Lower leg skin (tissue), 3 donors: Measurements from ENCODE around the gene MRM3.

Experiments used
- CTCF ChIP-seq, 3 donors: fragments of 450-650 bp; IDR thresholded peaks; one replicate each; pipeline ENCODE4 v1.5.1; 2016; ENCODE audit warnings: antibody characterized with exemption in 3 of 3, mild to moderate bottlenecking in 3 of 3, moderate library complexity in 2 of 3
- POLR2A ChIP-seq, 2 donors: fragments of 450-650 bp; IDR thresholded peaks; one replicate each; pipeline ENCODE4 v1.6.1; 2016 to 2017; ENCODE audit warnings: antibody characterized with exemption in 2 of 2, mild to moderate bottlenecking in 1 of 2, moderate library complexity in 1 of 2

- TF ChIP-seq CTCF (IDR thresholded peaks at IDR 0.05) = no peak
- TF ChIP-seq POLR2A (IDR thresholded peaks at IDR 0.05) = no peak
Measured at GRCh38 chr17:745406-745805, 36.7 kb upstream of the MRM3 start.
